ENCODE data around the gene APH1B.
"Not testable (repeated sequence)": the region's sequence is repeated elsewhere in the genome, so short reads cannot be mapped to it uniquely, and the experiment has no call there.

- TF ChIP-seq POLR2A, CTCF, POLR2AphosphoS5 (IDR thresholded peaks at IDR 0.05): not testable (repeated sequence)
Measured at GRCh38 chr15:63237086-63237485, 40.3 kb upstream of the APH1B start.

Measured in sigmoid colon (tissue), 4 donors.